ENCODE measurements around the gene KIF5C. TPM values are rescaled to one million over a fixed set of nuclear protein-coding genes. Genes with fewer than 3 reads are reported as not detected.

Gene KIF5C
- total and polyA plus RNA-seq, 4 experiments from 2014 or later: 3.0 to 21.3 (median 13.2) TPM

DNA sequence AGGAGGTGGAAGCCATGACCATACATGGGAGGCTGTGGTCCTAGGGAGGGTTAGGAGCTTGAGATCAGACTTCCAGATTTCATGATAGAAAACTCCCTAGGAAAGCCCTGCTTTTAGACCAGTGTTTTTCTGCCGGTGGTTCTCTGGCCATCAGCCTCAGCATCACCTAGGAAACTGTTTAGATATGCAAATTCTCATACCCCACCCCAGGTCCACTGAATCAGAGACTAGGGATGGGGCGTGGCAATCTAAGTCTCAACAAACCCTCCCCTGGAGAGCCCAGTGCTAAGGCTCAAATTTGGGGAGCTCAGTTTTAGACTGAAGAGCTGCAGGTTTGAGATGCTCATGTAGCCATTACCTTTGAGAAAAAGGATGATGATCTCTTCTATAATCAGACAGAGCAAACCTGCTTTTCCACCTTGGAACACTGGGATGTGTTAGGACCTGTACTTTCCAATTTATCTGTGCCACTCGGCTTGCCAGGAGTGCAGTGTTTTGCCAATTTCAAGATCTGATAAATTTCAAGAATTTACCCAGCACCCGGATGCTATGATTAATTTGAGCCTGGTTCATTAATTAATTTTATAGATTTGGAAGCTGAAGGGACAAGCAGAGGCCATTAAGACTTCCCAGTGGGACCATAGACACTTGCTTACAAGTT lies 132.0 kb downstream of the KIF5C start:
- no peak overlapping the region for H3K27ac Mint-ChIP-seq
- H3K9me3 Mint-ChIP-seq: no peaks in the 10 kb centered on the region
- no peaks in the 10 kb centered on the region for H3K9me3 ChIP-seq (ENCODE audit: control insufficient read depth in 1 of 2, low read length in 2 of 2)
- CTCF ChIA-PET (ENCODE audit: partially characterized antibody): interaction anchor here (0.6 to 3.8 kb wide), 2 partner anchors 11 to 38 kb away, joined by 3 to 24 read pairs; no protein-coding TSS in a partner anchor
- H3K36me3 ChIP-seq (ENCODE audit: insufficient read depth, low read length): peaks cover 11% of the 10 kb centered on the region
- no peaks in the 10 kb centered on the region for H3K27me3 ChIP-seq (ENCODE audit: insufficient read depth, low read length)
- no peak overlapping the region for H3K4me3 ChIP-seq (ENCODE audit: low read length in 2 of 2)
- H3K4me1 ChIP-seq (ENCODE audit: insufficient read depth, low read length): no peaks in the 10 kb centered on the region
- DNase-seq: no peak
- no peaks in the 10 kb centered on the region for H3K27me3 Mint-ChIP-seq
- no peak overlapping the region for H3K4me3 Mint-ChIP-seq
- no peaks in the 10 kb centered on the region for H3K4me1 Mint-ChIP-seq
- POLR2A ChIA-PET (ENCODE audit: partially characterized antibody): no interaction called here
- peaks cover 25 to 55% of the 10 kb centered on the region in 2 donors for H3K36me3 Mint-ChIP-seq
- intact Hi-C loops (cut with micrococcal nuclease): no loop called here
- no peak overlapping the region for H3K27ac ChIP-seq (ENCODE audit: low read depth, low read length)

DNA sequence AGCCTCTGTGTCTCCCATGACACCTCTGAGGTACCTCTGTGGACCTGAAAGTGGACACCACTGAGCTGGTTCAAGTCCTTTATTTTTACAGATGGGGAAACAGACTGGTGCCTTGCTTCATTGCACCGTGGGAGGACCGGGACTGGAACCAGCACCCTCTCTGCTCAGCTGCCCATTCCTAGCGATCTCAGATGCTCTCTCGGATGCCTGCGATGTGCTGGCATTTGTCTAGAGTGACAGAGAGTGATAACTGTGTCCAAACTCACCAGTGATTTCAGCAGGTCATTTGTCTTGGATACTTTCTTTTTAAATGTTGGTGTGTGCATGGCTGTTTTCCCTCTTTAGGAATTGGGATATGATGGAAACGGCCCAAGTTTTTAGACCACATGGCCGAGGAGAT lies 133.4 kb downstream of the KIF5C start:
- no peaks in the 10 kb centered on the region for H3K27me3 Mint-ChIP-seq
- Histone ChIP-seq H3K36me3 (ENCODE audit: insufficient read depth, low read length) (peaks cover 11% of the 10 kb centered on the region), H3K4me1 (ENCODE audit: insufficient read depth, low read length) (no peaks in the 10 kb centered on the region), H3K27me3 (ENCODE audit: insufficient read depth, low read length) (no peaks in the 10 kb centered on the region), H3K4me3 (ENCODE audit: low read length in 2 of 2) (no peak overlapping the region), H3K27ac (ENCODE audit: low read depth, low read length) (no peak overlapping the region), H3K9me3 (ENCODE audit: control insufficient read depth in 1 of 2, low read length in 2 of 2) (no peaks in the 10 kb centered on the region)
- peaks cover 20 to 60% of the 10 kb centered on the region in 2 donors for H3K36me3 Mint-ChIP-seq
- ChIA-PET CTCF (ENCODE audit: partially characterized antibody) (interaction anchor here (1.4 to 3.8 kb wide), 2 partner anchors 10 to 553 kb away, joined by 3 to 24 read pairs; no protein-coding TSS in a partner anchor), POLR2A (ENCODE audit: partially characterized antibody) (interaction anchor here (0.5 kb wide), 1 partner anchor 145 kb away, joined by 3 read pairs; no protein-coding TSS in a partner anchor)
- H3K4me3 Mint-ChIP-seq: no peak overlapping the region
- no peaks in the 10 kb centered on the region for H3K4me1 Mint-ChIP-seq
- no peaks in the 10 kb centered on the region for H3K9me3 Mint-ChIP-seq
- no peak for DNase-seq
- H3K27ac Mint-ChIP-seq: no peak overlapping the region
- intact Hi-C loops (cut with micrococcal nuclease): no loop called here

DNA sequence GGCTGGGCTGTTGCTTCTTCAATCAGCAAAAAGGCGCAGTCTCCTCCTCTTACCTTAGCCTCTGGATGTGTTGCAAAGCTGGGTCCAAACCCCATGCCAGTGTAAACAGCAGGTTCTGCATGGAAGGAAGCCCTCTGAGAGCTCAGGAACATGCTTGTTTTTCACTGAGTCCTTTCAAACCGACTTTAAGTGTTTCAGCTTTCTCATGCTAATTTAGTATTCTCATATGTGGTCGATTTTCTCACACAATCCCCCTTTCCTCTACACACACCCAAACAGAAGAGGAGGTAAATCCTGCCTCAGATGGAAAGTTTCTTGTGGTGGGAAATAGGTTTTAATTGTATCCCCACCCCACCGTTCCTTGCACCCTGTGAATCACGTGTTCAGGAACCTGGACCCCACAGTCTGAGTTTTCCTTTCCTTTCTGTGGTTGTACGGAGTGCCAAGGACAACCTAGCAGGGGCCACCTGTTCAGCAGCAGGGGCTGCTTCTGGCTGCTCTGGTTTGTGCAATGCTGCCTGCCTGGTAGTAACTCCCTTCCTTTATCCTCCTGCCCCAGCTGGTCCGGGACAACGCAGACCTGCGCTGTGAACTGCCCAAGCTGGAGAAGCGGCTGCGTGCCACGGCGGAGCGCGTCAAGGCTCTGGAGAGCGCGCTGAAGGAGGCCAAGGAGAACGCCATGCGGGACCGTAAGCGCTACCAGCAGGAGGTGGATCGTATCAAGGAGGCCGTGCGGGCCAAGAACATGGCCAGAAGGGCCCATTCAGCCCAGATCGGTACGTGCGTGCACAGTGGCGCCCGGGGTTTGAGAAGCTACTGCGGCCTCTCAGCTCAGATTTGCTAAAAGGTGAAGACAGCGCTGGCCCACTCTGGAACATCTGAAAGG lies 134.8 kb downstream of the KIF5C start:
- ChIA-PET POLR2A (ENCODE audit: partially characterized antibody) (no interaction called here), CTCF (ENCODE audit: partially characterized antibody) (interaction anchor here (1.4 to 3.8 kb wide), 2 partner anchors 8 to 552 kb away, joined by 3 to 24 read pairs; no protein-coding TSS in a partner anchor)
- DNase-seq: no peak
- Histone ChIP-seq H3K4me3 (ENCODE audit: low read length in 2 of 2) (no peak overlapping the region), H3K27me3 (ENCODE audit: insufficient read depth, low read length) (no peaks in the 10 kb centered on the region), H3K9me3 (ENCODE audit: control insufficient read depth in 1 of 2, low read length in 2 of 2) (no peaks in the 10 kb centered on the region), H3K4me1 (ENCODE audit: insufficient read depth, low read length) (no peaks in the 10 kb centered on the region), H3K36me3 (ENCODE audit: insufficient read depth, low read length) (peaks cover 11% of the 10 kb centered on the region), H3K27ac (ENCODE audit: low read depth, low read length) (no peak overlapping the region)
- no peaks in the 10 kb centered on the region for H3K27me3 Mint-ChIP-seq
- H3K36me3 Mint-ChIP-seq: peaks cover 20 to 46% of the 10 kb centered on the region in 2 donors
- H3K9me3 Mint-ChIP-seq: no peaks in the 10 kb centered on the region
- intact Hi-C loops (cut with micrococcal nuclease): no loop called here
- no peak overlapping the region for H3K4me3 Mint-ChIP-seq
- H3K4me1 Mint-ChIP-seq: no peaks in the 10 kb centered on the region
- H3K27ac Mint-ChIP-seq: no peak overlapping the region

DNA sequence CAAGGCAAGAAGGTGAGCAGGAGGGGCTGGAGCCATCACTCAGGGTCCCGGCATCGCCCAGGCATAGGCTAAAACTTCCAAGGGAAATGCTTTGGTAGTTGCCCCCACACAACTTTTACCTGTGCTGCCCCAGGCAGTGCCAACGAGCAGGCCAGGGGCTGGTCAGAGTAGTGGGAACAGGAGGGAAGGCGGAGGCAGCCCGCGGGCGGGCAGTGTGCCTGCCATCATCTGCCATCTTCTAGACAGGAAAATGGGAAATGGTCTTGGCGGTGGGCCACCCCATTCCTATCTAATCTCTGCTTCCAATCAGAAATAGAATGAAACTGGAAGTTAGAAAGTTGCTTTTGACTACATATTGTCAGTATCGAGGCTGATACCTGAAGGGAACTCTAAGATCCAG lies 137.5 kb downstream of the KIF5C start:
- H3K4me3 ChIP-seq (ENCODE audit: low read length in 2 of 2): no peak overlapping the region
- Mint-ChIP-seq H3K36me3 (peaks cover 20 to 38% of the 10 kb centered on the region in 2 donors), H3K27me3 (no peaks in the 10 kb centered on the region), H3K4me3 (no peak overlapping the region), H3K9me3 (no peaks in the 10 kb centered on the region), H3K4me1 (peaks cover 2 to 11% (median 5%) of the 10 kb centered on the region in 4 donors), H3K27ac (peak overlapping the region in 1 of 7 donors; percentile 6)
- ChIA-PET CTCF (ENCODE audit: partially characterized antibody) (interaction anchor here (2.5 kb wide), 1 partner anchor 549 kb away, joined by 9 read pairs; no protein-coding TSS in a partner anchor), POLR2A (ENCODE audit: partially characterized antibody) (no interaction called here)
- DNase-seq: no peak
- H3K9me3 ChIP-seq (ENCODE audit: control insufficient read depth in 1 of 2, low read length in 2 of 2): no peaks in the 10 kb centered on the region
- H3K4me1 ChIP-seq (ENCODE audit: insufficient read depth, low read length): no peaks in the 10 kb centered on the region
- no peaks in the 10 kb centered on the region for H3K27me3 ChIP-seq (ENCODE audit: insufficient read depth, low read length)
- H3K27ac ChIP-seq (ENCODE audit: low read depth, low read length): no peak overlapping the region
- peaks cover 11% of the 10 kb centered on the region for H3K36me3 ChIP-seq (ENCODE audit: insufficient read depth, low read length)
- intact Hi-C loops (cut with micrococcal nuclease): no loop called here

DNA sequence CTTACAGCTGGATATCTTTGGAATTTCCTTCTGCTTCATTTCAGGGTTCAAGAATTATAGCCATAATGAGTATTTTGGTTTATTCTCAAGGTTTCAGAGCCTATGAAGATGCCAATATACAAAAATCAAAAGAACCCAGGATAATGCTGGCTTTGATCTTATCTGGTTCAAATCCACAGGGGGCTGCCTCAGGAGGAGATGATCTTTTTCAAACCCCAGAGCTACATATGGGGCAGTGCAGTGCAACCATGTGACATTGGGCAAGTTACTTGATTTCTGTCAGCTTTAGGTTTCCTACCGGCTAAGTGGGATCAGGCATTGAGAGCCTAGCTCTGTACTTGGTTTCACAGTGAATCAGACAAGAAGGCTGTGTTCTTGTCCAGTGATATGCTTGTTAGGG lies 140.5 kb downstream of the KIF5C start:
- ChIA-PET CTCF (ENCODE audit: partially characterized antibody) (interaction anchor here (1.0 to 7.3 kb wide), 7 partner anchors 14 to 557 kb away, joined by 3 to 98 read pairs (median 18); partner anchors contain the start of gene LYPD6B), POLR2A (ENCODE audit: partially characterized antibody) (no interaction called here)
- no peak overlapping the region for H3K4me3 Mint-ChIP-seq
- intact Hi-C loops (cut with micrococcal nuclease): no loop called here
- H3K36me3 Mint-ChIP-seq: peaks cover 11 to 28% of the 10 kb centered on the region in 2 donors
- Histone ChIP-seq H3K27me3 (ENCODE audit: insufficient read depth, low read length) (no peaks in the 10 kb centered on the region), H3K9me3 (ENCODE audit: control insufficient read depth in 1 of 2, low read length in 2 of 2) (no peaks in the 10 kb centered on the region), H3K27ac (ENCODE audit: low read depth, low read length) (no peak overlapping the region), H3K36me3 (ENCODE audit: insufficient read depth, low read length) (peaks cover 11% of the 10 kb centered on the region), H3K4me1 (ENCODE audit: insufficient read depth, low read length) (no peaks in the 10 kb centered on the region), H3K4me3 (ENCODE audit: low read length in 2 of 2) (no peak overlapping the region)
- H3K9me3 Mint-ChIP-seq: no peaks in the 10 kb centered on the region
- no peaks in the 10 kb centered on the region for H3K27me3 Mint-ChIP-seq
- DNase-seq: no peak
- H3K27ac Mint-ChIP-seq: peak overlapping the region in 2 of 7 donors; percentile 1 to 4
- H3K4me1 Mint-ChIP-seq: peaks cover 2 to 12% (median 6%) of the 10 kb centered on the region in 4 donors

DNA sequence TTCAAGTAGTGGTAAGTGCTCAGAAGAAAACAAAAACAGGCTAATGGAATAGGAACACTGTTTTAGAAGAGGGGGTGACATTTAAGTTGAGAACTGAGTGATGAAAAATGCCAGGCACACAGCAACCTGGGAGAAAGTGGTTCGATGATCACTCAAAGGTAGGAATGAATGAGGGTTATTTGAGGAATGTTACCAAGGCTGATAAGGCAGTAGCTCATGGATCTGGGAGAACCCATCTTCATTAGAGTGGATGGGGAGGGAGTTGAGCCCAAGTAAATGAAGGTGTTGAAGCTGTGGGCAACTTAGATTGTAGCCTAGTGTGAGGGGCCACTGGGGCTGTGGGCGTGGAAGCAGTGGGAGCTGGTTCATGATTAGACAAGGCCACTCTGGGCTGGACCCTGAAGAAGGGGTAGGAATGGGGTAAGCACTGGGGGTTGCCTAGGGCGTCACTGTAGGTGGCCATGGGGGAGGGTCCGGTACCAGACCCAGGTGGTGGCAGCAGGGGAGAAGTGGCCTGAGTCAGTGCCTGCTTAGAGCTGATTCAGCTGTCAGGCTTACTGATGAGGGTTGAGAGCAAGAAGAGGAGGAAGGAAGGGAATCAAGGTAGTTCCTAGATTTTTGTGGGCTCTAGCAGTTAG lies 141.0 kb downstream of the KIF5C start:
- H3K4me3 ChIP-seq (ENCODE audit: low read length in 2 of 2): no peak overlapping the region
- H3K27me3 ChIP-seq (ENCODE audit: insufficient read depth, low read length): no peaks in the 10 kb centered on the region
- no peaks in the 10 kb centered on the region for H3K4me1 ChIP-seq (ENCODE audit: insufficient read depth, low read length)
- H3K27ac ChIP-seq (ENCODE audit: low read depth, low read length): no peak overlapping the region
- DNase-seq: no peak
- no peaks in the 10 kb centered on the region for H3K9me3 ChIP-seq (ENCODE audit: control insufficient read depth in 1 of 2, low read length in 2 of 2)
- H3K9me3 Mint-ChIP-seq: no peaks in the 10 kb centered on the region
- peaks cover 2 to 12% (median 6%) of the 10 kb centered on the region in 4 donors for H3K4me1 Mint-ChIP-seq
- ChIA-PET POLR2A (ENCODE audit: partially characterized antibody) (interaction anchor here (1.3 kb wide), 1 partner anchor 545 kb away, joined by 4 read pairs; no protein-coding TSS in a partner anchor), CTCF (ENCODE audit: partially characterized antibody) (interaction anchor here (1.0 to 7.3 kb wide), 16 partner anchors 7 to 1041 kb away, joined by 3 to 98 read pairs (median 8); partner anchors contain the start of gene LYPD6B)
- H3K27ac Mint-ChIP-seq: peak overlapping the region in 2 of 7 donors; percentile 1 to 49
- H3K36me3 ChIP-seq (ENCODE audit: insufficient read depth, low read length): peaks cover 7% of the 10 kb centered on the region
- no peak overlapping the region for H3K4me3 Mint-ChIP-seq
- H3K27me3 Mint-ChIP-seq: no peaks in the 10 kb centered on the region
- intact Hi-C loops (cut with micrococcal nuclease): no loop called here
- H3K36me3 Mint-ChIP-seq: peaks cover 10 to 23% of the 10 kb centered on the region in 2 donors
